Nephron progenitor cell (in vitro differentiated cells): ENCODE results near the gene CISH.

Experiments
- DNase-seq: peaks from one replicate; pipeline ENCODE4 v3.0.0; 2021
- H3K27ac Mint-ChIP-seq: 2 replicates; pipeline ENCODE4 v1.8.0; 2021; ENCODE audit warnings: mild to moderate bottlenecking, moderate library complexity, mixed read lengths
- H3K27me3 Mint-ChIP-seq: 2 replicates; pipeline ENCODE4 v1.8.0; 2021; ENCODE audit warnings: mild to moderate bottlenecking, low read depth, mixed read lengths; ENCODE audit not compliant: poor library complexity
- H3K36me3 Mint-ChIP-seq: 2 replicates; pipeline ENCODE4 v1.8.0; 2021; ENCODE audit warnings: low read depth, mixed read lengths
- H3K4me1 Mint-ChIP-seq: 2 replicates; pipeline ENCODE4 v1.8.0; 2021; ENCODE audit warnings: mixed read lengths
- H3K4me3 Mint-ChIP-seq: 2 replicates; pipeline ENCODE4 v1.8.0; 2021; ENCODE audit warnings: mild to moderate bottlenecking, moderate library complexity, mixed read lengths
- H3K9me3 Mint-ChIP-seq: 2 replicates; pipeline ENCODE4 v1.8.0; 2021; ENCODE audit warnings: mild to moderate bottlenecking, moderate library complexity, mixed read lengths
- TF ChIP-seq, protein P1 (sequence below): fragments of 200-600 bp; sonication (generic); IDR thresholded peaks from 2 replicates; pipeline ENCODE4 v1.5.0; 2021; ENCODE audit warnings: antibody characterized with exemption

Gene CISH

DNA sequence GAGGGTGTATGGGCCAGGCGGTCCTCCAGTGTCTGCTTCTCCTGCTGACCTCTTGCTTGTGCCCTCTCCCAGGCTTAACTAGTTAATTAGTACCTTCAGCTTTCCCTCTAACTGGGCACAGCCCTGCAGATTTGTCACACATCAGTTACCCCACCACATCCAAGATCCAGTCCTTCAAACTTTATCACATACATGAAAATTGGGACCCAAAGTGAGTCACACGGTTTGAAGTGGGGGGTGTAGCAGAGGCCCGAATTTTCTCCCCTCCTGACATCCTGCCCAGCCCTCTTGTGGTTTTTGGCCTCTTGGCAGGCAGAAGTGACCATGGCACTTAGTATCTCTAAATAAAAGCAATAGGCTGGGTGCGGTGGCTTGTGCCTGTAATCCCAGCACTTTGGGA lies 9.2 kb upstream of the CISH start:
- DNase-seq = no peak
- no peak overlapping the region for H3K27ac Mint-ChIP-seq
- H3K36me3 Mint-ChIP-seq = no peaks in the 10 kb centered on the region
- peaks cover 6% of the 10 kb centered on the region for H3K27me3 Mint-ChIP-seq
- H3K4me3 Mint-ChIP-seq = no peak overlapping the region
- H3K4me1 Mint-ChIP-seq = peaks cover 28% of the 10 kb centered on the region
- TF ChIP-seq, protein P1, sequence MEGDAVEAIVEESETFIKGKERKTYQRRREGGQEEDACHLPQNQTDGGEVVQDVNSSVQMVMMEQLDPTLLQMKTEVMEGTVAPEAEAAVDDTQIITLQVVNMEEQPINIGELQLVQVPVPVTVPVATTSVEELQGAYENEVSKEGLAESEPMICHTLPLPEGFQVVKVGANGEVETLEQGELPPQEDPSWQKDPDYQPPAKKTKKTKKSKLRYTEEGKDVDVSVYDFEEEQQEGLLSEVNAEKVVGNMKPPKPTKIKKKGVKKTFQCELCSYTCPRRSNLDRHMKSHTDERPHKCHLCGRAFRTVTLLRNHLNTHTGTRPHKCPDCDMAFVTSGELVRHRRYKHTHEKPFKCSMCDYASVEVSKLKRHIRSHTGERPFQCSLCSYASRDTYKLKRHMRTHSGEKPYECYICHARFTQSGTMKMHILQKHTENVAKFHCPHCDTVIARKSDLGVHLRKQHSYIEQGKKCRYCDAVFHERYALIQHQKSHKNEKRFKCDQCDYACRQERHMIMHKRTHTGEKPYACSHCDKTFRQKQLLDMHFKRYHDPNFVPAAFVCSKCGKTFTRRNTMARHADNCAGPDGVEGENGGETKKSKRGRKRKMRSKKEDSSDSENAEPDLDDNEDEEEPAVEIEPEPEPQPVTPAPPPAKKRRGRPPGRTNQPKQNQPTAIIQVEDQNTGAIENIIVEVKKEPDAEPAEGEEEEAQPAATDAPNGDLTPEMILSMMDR = no peak
- no peaks in the 10 kb centered on the region for H3K9me3 Mint-ChIP-seq

DNA sequence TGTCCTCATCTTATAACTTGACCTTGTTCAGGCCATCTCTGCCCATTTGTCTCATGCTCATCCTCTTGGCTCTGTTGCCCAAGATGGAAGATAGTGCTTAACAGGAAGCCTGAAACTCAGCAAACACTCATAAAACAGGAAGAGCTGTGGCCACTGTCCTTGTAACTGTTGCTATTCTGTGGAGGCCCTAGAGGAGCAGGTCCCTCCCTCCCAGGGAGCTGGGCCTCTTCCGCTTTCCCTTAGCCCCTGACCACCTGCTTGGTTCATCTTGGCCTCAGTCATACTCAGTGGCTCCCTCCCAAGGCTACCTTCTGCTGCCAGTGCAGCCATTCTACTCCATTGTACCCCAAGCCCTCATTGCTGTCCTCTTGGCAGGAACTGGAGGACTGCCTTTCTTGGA lies 8.8 kb upstream of the CISH start:
- Mint-ChIP-seq H3K4me3 (no peak overlapping the region), H3K36me3 (no peaks in the 10 kb centered on the region), H3K4me1 (peaks cover 27% of the 10 kb centered on the region), H3K9me3 (no peaks in the 10 kb centered on the region), H3K27me3 (peaks cover 7% of the 10 kb centered on the region), H3K27ac (no peak overlapping the region)
- DNase-seq = no peak
- TF ChIP-seq, protein P1 = no peak

DNA sequence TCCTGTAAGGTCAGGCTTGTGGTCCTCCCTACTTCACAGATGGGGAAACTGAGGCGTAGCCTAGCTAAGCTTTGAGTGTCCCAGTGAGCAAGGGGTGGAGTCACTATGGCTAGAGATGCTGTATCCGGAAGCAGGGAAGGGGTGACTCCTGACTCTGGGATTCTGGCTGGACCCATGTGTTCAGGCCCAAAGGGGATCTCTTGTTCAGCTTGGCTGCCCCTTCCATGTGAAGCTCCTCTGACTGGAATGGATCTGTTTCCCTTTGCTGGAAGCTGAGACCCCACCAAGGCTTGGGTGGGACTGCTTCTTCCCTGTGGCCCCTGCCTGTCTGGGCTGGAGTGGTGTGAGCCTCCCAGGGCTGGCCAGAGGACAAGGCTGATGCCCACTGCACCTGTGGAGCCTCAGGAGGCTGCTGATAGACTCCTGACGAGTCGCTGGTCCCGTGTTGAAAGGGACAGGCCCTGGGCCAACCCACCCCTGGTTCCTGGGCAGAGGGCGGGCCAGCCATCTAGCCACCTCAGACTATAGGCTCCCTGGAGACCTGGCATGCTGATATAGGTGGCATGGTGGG lies 6.4 kb upstream of the CISH start:
- no peaks in the 10 kb centered on the region for H3K9me3 Mint-ChIP-seq
- H3K4me3 Mint-ChIP-seq = peak overlapping the region; percentile 82
- DNase-seq = no peak
- peaks cover 27% of the 10 kb centered on the region for H3K4me1 Mint-ChIP-seq
- no peak overlapping the region for H3K27ac Mint-ChIP-seq
- no peaks in the 10 kb centered on the region for H3K36me3 Mint-ChIP-seq
- H3K27me3 Mint-ChIP-seq = peaks cover 15% of the 10 kb centered on the region
- TF ChIP-seq, protein P1 = no peak

DNA sequence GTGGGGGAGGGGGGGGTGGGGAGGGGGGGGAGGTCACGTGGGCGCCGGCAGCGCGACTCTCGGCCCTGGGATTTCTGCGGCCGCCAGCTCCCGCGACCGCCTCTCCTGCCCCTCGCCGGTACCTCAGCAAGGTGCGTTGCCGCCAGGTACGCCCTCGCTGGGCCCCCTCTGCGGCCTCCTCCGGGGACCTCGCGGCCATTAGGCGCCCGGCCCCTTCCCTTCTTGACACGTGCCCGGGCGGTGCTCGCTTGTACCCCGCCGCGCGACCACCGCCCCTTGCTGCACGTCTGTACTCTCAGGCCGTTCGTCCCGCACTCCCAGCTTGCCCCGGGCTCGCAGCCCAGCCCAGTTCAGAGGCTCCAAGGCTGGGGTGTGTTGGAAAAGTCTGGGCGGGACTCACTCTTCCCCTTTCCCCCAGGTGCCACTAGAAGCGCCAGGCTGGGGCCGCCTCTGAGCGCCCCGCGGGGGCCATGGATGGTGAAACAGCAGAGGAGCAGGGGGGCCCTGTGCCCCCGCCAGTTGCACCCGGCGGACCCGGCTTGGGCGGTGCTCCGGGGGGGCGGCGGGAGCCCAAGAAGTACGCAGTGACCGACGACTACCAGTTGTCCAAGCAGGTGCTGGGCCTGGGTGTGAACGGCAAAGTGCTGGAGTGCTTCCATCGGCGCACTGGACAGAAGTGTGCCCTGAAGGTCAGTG lies 5.7 kb upstream of the CISH start, which contains the start of gene MAPKAPK3:
Gene MAPKAPK3 (plus strand): TSS at position 56 of the 696 bp plus-strand sequence. CDS start 415 bp downstream, at position 471.
- peak within 1 kb of the TSS; percentile 82 for H3K4me3 Mint-ChIP-seq
- H3K27me3 Mint-ChIP-seq = peaks cover 22% of the 10 kb centered on the region
- H3K27ac Mint-ChIP-seq = peak within 1 kb of the TSS; percentile 88
- TF ChIP-seq, protein P1 = no peak
- peaks cover 34% of the 10 kb centered on the region for H3K4me1 Mint-ChIP-seq
- DNase-seq = no peak
- H3K9me3 Mint-ChIP-seq = no peaks in the 10 kb centered on the region
- no peaks in the 10 kb centered on the region for H3K36me3 Mint-ChIP-seq

DNA sequence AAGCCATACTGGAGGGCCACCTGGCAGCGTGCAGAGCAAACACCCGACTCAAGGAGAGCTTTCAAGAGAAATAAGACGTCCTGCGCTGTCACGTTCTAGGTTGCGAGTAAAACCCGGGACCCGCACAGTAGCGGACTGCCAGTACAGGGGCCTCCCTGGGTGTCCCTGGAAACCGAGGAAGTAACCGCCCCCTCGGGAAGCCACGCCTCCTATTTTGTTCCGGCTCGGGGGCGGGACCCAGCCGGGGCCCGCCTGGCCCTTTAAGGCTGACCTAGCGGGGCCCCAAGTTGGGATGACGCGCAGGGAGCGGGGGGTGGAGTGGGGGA lies 5.2 kb upstream of the CISH start:
- Mint-ChIP-seq H3K4me1 (peaks cover 39% of the 10 kb centered on the region), H3K27ac (peak overlapping the region; percentile 88), H3K27me3 (peaks cover 27% of the 10 kb centered on the region), H3K36me3 (no peaks in the 10 kb centered on the region), H3K9me3 (no peaks in the 10 kb centered on the region), H3K4me3 (peak overlapping the region; percentile 81)
- peak; percentile 94 for DNase-seq
- TF ChIP-seq, protein P1 = no peak
